ENCODE results near the gene B4GALNT4.
"Not testable (repeated sequence)": the region's sequence is repeated elsewhere in the genome, so short reads cannot be mapped to it uniquely, and the experiment has no call there.

Gene B4GALNT4

DNA sequence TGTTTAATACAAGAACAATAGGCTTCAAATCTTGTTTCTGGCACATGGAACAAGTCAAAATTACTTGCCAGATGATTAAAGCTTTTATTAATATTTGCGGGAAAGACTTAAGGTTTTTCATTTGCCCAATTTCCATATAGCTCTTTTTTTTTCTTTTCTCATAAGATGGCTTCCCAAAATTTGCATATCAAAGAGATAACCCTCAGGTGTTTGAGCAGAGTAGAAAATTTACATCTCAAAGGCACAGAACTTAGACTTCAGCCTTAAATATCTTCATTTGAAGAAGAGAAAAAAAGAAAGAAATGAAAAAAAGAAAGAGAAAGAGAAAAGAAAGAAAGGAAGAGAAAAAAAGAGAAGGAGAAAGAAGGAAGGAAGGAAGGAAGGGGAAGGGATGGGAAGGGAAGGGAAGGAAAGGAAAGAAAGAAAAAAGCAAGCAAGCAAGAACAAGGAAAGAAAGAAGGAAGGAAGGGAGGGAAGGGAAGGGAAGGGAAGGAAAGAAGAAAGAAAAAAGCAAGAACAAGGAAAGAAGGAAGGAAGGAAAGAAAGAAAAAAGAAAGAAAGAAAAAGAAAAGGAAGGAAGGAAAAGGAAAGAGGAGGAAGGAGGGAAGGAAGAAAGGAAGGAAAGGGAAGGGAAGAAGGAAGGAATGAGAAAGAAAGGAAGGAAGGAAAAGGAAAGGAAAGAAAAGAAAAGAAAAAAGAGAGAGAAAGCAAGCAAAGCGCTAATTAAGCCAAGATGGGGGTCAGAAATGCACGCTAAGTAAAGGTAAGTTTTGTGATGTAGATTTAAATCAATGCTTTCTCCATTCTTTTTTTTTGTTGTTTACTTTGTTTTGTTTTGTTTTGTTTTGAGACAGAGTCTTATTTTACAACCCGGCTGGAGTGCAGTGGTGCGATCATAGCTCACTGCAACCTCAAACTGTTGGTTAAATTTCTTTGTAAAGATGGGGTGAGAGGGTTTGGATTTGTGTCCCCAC is 28.5 kb upstream of the B4GALNT4 start:
- no peak overlapping the region for H3K4me3 ChIP-seq (ENCODE audit: low read length)
- H3K27ac ChIP-seq (ENCODE audit: low read depth, low read length) = no peak overlapping the region
- H3K4me1 ChIP-seq (ENCODE audit: control insufficient read depth, insufficient read depth, low read length) = peaks cover 2% of the 10 kb centered on the region
- no peak overlapping the region for H3K9ac ChIP-seq (ENCODE audit: low read length)
- H3K27me3 ChIP-seq (ENCODE audit: control insufficient read depth, insufficient read depth, low read length) = no peaks in the 10 kb centered on the region
- H3K36me3 ChIP-seq (ENCODE audit: control insufficient read depth, insufficient read depth, low read length) = no peaks in the 10 kb centered on the region

GRCh38 chr11:342328-342727 is 27.0 kb upstream of the B4GALNT4 start:
- Histone ChIP-seq H3K4me3 (ENCODE audit: low read length) (no peak overlapping the region), H3K27me3 (ENCODE audit: control insufficient read depth, insufficient read depth, low read length) (no peaks in the 10 kb centered on the region), H3K27ac (ENCODE audit: low read depth, low read length) (no peak overlapping the region), H3K36me3 (ENCODE audit: control insufficient read depth, insufficient read depth, low read length) (no peaks in the 10 kb centered on the region), H3K4me1 (ENCODE audit: control insufficient read depth, insufficient read depth, low read length) (no peaks in the 10 kb centered on the region), H3K9ac (ENCODE audit: low read length) (no peak overlapping the region)

DNA sequence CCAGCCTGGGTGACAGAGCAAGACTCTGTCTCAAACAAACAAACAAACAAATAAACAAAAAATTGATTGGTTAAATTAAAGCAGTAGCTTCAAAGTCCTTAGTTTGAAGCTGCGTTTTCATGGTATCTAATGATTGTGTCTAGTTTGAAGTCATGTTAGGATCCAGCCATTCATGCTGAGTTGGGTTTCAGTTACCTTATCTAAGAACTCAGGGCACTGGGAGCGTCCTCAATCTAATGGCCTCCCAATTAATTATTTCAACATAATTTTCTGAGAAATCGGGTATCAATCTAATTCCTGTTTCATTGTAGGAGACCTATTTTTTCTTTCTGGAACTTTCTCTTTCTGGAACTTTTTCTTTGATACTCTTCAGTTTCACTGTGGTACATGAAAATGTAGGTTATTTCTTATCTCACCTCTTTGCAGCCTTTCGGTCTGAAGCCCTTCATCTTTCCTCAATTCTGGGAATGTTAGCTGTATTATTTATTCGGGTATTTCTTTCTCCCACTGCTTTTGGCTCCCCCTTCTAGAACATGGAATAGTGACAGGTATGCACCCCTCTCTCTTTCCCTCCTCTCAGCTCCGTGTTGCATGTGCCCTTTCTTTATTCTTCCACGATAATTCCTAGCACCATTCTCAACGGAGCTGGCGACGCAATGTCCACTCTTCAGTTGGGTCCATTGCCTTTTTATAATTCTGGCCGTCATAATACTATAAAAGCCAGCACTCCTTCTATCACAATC is 24.3 kb upstream of the B4GALNT4 start:
- H3K9ac ChIP-seq (ENCODE audit: low read length) = no peak overlapping the region
- H3K4me1 ChIP-seq (ENCODE audit: control insufficient read depth, insufficient read depth, low read length) = no peaks in the 10 kb centered on the region
- no peaks in the 10 kb centered on the region for H3K27me3 ChIP-seq (ENCODE audit: control insufficient read depth, insufficient read depth, low read length)
- H3K36me3 ChIP-seq (ENCODE audit: control insufficient read depth, insufficient read depth, low read length) = no peaks in the 10 kb centered on the region
- no peak overlapping the region for H3K27ac ChIP-seq (ENCODE audit: low read depth, low read length)
- H3K4me3 ChIP-seq (ENCODE audit: low read length) = no peak overlapping the region

DNA sequence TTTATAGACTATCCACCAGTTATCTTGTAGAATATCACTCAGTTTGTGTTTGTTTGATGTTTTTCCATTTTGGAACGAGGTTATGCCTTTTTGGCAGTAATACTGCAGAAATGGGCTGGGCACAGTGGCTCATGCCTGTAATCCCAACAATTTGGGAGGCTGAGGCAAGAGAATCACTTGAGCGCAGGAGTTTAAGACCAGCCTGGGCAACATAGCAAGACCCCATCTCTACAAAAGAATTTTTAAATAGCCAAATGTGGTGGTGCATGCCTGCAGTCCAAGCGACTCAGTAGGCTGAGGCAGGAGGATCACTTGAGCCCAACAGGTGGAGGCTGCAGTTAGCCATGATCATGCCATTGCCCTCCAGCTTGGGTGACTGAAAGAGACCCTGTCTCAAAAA is 22.8 kb upstream of the B4GALNT4 start:
- H3K4me3 ChIP-seq (ENCODE audit: low read length) = no peak overlapping the region

GRCh38 chr11:349270-349954 is 19.9 kb upstream of the B4GALNT4 start:
- not testable (repeated sequence) for H3K9ac ChIP-seq (ENCODE audit: low read length); H3K36me3 ChIP-seq (ENCODE audit: control insufficient read depth, insufficient read depth, low read length); H3K27me3 ChIP-seq (ENCODE audit: control insufficient read depth, insufficient read depth, low read length); H3K4me3 ChIP-seq (ENCODE audit: low read length)
- peaks cover 16% of the 10 kb centered on the region for H3K4me1 ChIP-seq (ENCODE audit: control insufficient read depth, insufficient read depth, low read length)
- H3K27ac ChIP-seq (ENCODE audit: low read depth, low read length) = peak overlapping the region; percentile 24

More for the DNA sequence above, 22.8 kb upstream of the B4GALNT4 start:
- Histone ChIP-seq H3K27me3 (ENCODE audit: control insufficient read depth, insufficient read depth, low read length) (no peaks in the 10 kb centered on the region), H3K4me1 (ENCODE audit: control insufficient read depth, insufficient read depth, low read length) (no peaks in the 10 kb centered on the region), H3K27ac (ENCODE audit: low read depth, low read length) (no peak overlapping the region), H3K9ac (ENCODE audit: low read length) (no peak overlapping the region), H3K36me3 (ENCODE audit: control insufficient read depth, insufficient read depth, low read length) (no peaks in the 10 kb centered on the region)

GRCh38 chr11:350033-350722 is 19.1 kb upstream of the B4GALNT4 start:
- not testable (repeated sequence) for H3K36me3 ChIP-seq (ENCODE audit: control insufficient read depth, insufficient read depth, low read length); H3K27me3 ChIP-seq (ENCODE audit: control insufficient read depth, insufficient read depth, low read length); H3K4me3 ChIP-seq (ENCODE audit: low read length); H3K9ac ChIP-seq (ENCODE audit: low read length)
- H3K4me1 ChIP-seq (ENCODE audit: control insufficient read depth, insufficient read depth, low read length) = peaks cover 18% of the 10 kb centered on the region
- peak overlapping the region; percentile 24 for H3K27ac ChIP-seq (ENCODE audit: low read depth, low read length)

DNA sequence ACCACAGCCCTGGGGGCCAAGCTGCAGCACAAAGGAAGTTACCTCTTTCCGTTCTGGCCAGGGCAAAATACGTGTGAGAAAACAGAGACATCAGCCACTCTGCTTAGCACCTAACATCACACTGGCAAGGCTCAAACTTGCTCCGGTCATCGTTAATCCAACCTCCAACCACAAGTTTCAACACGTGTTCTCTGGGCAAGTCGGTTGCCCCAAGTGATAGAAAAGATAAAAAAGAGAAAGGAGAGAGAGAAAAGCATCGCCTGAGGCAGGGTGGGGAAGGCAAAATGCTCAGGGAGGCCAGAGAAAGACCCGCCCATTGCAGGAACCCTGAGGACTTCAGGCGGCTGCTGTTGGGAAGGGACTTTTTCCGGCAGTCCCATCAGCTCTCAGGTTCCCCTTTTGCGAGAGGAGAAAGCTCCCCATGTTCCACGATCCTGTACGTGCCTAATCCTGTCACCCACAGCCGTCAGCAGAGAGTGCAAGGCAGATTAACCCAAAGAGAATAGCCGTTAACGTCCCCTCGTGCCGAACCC is 18.5 kb upstream of the B4GALNT4 start:
- Histone ChIP-seq H3K27ac (ENCODE audit: low read depth, low read length) (no peak overlapping the region), H3K4me1 (ENCODE audit: control insufficient read depth, insufficient read depth, low read length) (peaks cover 24% of the 10 kb centered on the region), H3K9ac (ENCODE audit: low read length) (no peak overlapping the region), H3K27me3 (ENCODE audit: control insufficient read depth, insufficient read depth, low read length) (no peaks in the 10 kb centered on the region), H3K4me3 (ENCODE audit: low read length) (no peak overlapping the region), H3K36me3 (ENCODE audit: control insufficient read depth, insufficient read depth, low read length) (no peaks in the 10 kb centered on the region)

DNA sequence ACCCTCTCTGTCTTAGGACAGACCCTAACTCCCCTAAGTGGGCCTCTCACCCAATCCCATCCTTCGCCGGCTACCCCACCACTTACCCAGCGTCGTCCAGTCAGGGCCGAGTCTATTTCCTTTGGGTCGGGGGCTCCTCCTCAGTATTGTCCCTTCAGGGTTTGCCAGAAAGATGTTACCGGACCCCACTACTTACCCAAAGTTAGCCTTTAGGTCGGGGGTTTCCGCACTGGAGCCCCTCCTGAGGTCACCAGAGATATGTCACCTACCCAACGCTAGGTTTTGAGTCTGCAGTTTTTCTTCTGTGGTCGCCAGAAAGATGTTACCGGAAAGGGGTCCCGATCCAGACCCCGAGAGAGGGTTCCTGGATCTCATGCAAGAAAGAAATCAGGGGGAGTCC is 17.9 kb upstream of the B4GALNT4 start:
- no peak overlapping the region for H3K9ac ChIP-seq (ENCODE audit: low read length)
- H3K4me1 ChIP-seq (ENCODE audit: control insufficient read depth, insufficient read depth, low read length) = peaks cover 24% of the 10 kb centered on the region
- no peak overlapping the region for H3K4me3 ChIP-seq (ENCODE audit: low read length)
- no peaks in the 10 kb centered on the region for H3K27me3 ChIP-seq (ENCODE audit: control insufficient read depth, insufficient read depth, low read length)
- H3K36me3 ChIP-seq (ENCODE audit: control insufficient read depth, insufficient read depth, low read length) = no peaks in the 10 kb centered on the region
- H3K27ac ChIP-seq (ENCODE audit: low read depth, low read length) = no peak overlapping the region

GRCh38 chr11:352456-353031 is 16.8 kb upstream of the B4GALNT4 start:
- Histone ChIP-seq H3K27me3 (ENCODE audit: control insufficient read depth, insufficient read depth, low read length) (no peaks in the 10 kb centered on the region), H3K4me1 (ENCODE audit: control insufficient read depth, insufficient read depth, low read length) (peaks cover 24% of the 10 kb centered on the region), H3K27ac (ENCODE audit: low read depth, low read length) (peak overlapping the region; percentile 99), H3K9ac (ENCODE audit: low read length) (no peak overlapping the region), H3K36me3 (ENCODE audit: control insufficient read depth, insufficient read depth, low read length) (no peaks in the 10 kb centered on the region), H3K4me3 (ENCODE audit: low read length) (no peak overlapping the region)

- peak overlapping the region; percentile 99 for H3K27ac ChIP-seq (ENCODE audit: low read depth, low read length)
- peaks cover 24% of the 10 kb centered on the region for H3K4me1 ChIP-seq (ENCODE audit: control insufficient read depth, insufficient read depth, low read length)
- no peak overlapping the region for H3K4me3 ChIP-seq (ENCODE audit: low read length)
- H3K27me3 ChIP-seq (ENCODE audit: control insufficient read depth, insufficient read depth, low read length) = no peaks in the 10 kb centered on the region
- no peaks in the 10 kb centered on the region for H3K36me3 ChIP-seq (ENCODE audit: control insufficient read depth, insufficient read depth, low read length)
- H3K9ac ChIP-seq (ENCODE audit: low read length) = no peak overlapping the region
Observed at GRCh38 chr11:353179-353873, 16.0 kb upstream of the B4GALNT4 start.
